GM21390 (cell line): ENCODE results near the gene BCL2L15.

Experiments used
- ATAC-seq: cut with Tn5 transposase; IDR thresholded peaks from one replicate; pipeline ENCODE4 v1.9.1; 2021; ENCODE audit not compliant: unreplicated experiment

Gene BCL2L15

GRCh38 chr1:113834716-113835115, 52.7 kb downstream of the BCL2L15 start:
- ATAC-seq: no peak
